HEK293 (cell line): Measurements from ENCODE around the gene RGSL1.

Source experiments
- CTCF ChIA-PET: fragments of 350-600 bp; formaldehyde crosslinking; extraction: SDS; loops from one replicate; lab custom pipeline; 2021; ENCODE audit warnings: antibody characterized with exemption; lab: Yijun Ruan, JAX
- POLR2A ChIA-PET: fragments of 300-600 bp; formaldehyde crosslinking; extraction: SDS; loops from one replicate; lab custom pipeline; 2020; ENCODE audit warnings: antibody characterized with exemption, inconsistent platforms; lab: Yijun Ruan, JAX
- H3K27ac ChIP-seq: fragments of 200-500 bp; sonication (Bioruptor generic); 2 replicates; pipeline ENCODE4 v1.5.1; 2014; ENCODE audit warnings: low read depth, low read length, control low read depth, inconsistent platforms; ENCODE audit errors: extremely low read depth
- H3K36me3 ChIP-seq, 2 experiments: fragments of 200-500 bp in 1 of 2; sonication (Bioruptor generic) in 1 of 2; 1 replicate in 1 of 2; 2 replicates in 1 of 2; pipeline ENCODE4 v1.5.1; 2014 to 2017; ENCODE audit warnings: inconsistent platforms in 2 of 2, low read length in 2 of 2; ENCODE audit not compliant: control insufficient read depth in 2 of 2, insufficient read depth in 1 of 2
- H3K4me1 ChIP-seq: fragments of 200-500 bp; sonication (Bioruptor generic); 2 replicates; pipeline ENCODE4 v1.5.1; 2014; ENCODE audit warnings: mild to moderate bottlenecking, low read length, inconsistent platforms; ENCODE audit not compliant: control insufficient read depth, insufficient read depth
- H3K4me3 ChIP-seq: 2 replicates; pipeline ENCODE4 v1.5.1; 2011; ENCODE audit warnings: low read depth, mild to moderate bottlenecking, control low read depth, low read length, moderate library complexity
- H3K9me3 ChIP-seq: fragments of 200-500 bp; sonication (Bioruptor generic); 2 replicates; pipeline ENCODE4 v1.5.1; 2014; ENCODE audit warnings: low read depth, low read length, inconsistent platforms; ENCODE audit not compliant: control insufficient read depth, insufficient read depth
- KLF10 ChIP-seq: fragments of 450-650 bp; IDR thresholded peaks from 2 replicates; pipeline ENCODE4 v1.5.1; 2018; ENCODE audit warnings: missing biosample characterization, mild to moderate bottlenecking, missing genetic modification characterization
- KLF17 ChIP-seq: fragments of 450-650 bp; formaldehyde crosslinking; IDR thresholded peaks from 2 replicates; pipeline ENCODE4 v1.5.1; 2016; ENCODE audit warnings: missing biosample characterization, missing genetic modification characterization
- PRDM10 ChIP-seq: fragments of 450-650 bp; formaldehyde crosslinking; IDR thresholded peaks from 2 replicates; pipeline ENCODE4 v1.5.1; 2016; ENCODE audit warnings: missing biosample characterization, missing genetic modification characterization
- PRDM6 ChIP-seq: fragments of 450-650 bp; formaldehyde crosslinking; IDR thresholded peaks from 2 replicates; pipeline ENCODE4 v1.5.1; 2017; ENCODE audit warnings: missing biosample characterization, missing genetic modification characterization
- ZBTB20 ChIP-seq: fragments of 450-650 bp; formaldehyde crosslinking; IDR thresholded peaks from 2 replicates; pipeline ENCODE4 v1.5.1; 2016; ENCODE audit warnings: missing biosample characterization, missing genetic modification characterization
- ZBTB21 ChIP-seq: fragments of 450-650 bp; formaldehyde crosslinking; IDR thresholded peaks from 2 replicates; pipeline ENCODE4 v1.5.1; 2017; ENCODE audit warnings: missing biosample characterization, missing genetic modification characterization
- ZBTB49 ChIP-seq: fragments of 450-650 bp; formaldehyde crosslinking; IDR thresholded peaks from 2 replicates; pipeline ENCODE4 v1.5.1; 2016; ENCODE audit warnings: missing biosample characterization, missing genetic modification characterization, low read depth
- ZEB2 ChIP-seq: fragments of 450-650 bp; formaldehyde crosslinking; IDR thresholded peaks from 2 replicates; pipeline ENCODE4 v1.5.1; 2016; ENCODE audit warnings: missing biosample characterization, missing genetic modification characterization
- ZFP37 ChIP-seq: fragments of 450-650 bp; formaldehyde crosslinking; IDR thresholded peaks from 2 replicates; pipeline ENCODE4 v1.5.1; 2016; ENCODE audit warnings: missing biosample characterization, missing genetic modification characterization
- ZNF138 ChIP-seq: fragments of 450-650 bp; formaldehyde crosslinking; IDR thresholded peaks from 2 replicates; pipeline ENCODE4 v1.5.1; 2016; ENCODE audit warnings: missing biosample characterization, missing genetic modification characterization, borderline replicate concordance
- ZNF221 ChIP-seq: fragments of 450-650 bp; formaldehyde crosslinking; IDR thresholded peaks from 2 replicates; pipeline ENCODE4 v1.5.1; 2017; ENCODE audit warnings: missing biosample characterization, missing genetic modification characterization, borderline replicate concordance
- ZNF324 ChIP-seq: fragments of 450-650 bp; formaldehyde crosslinking; IDR thresholded peaks from 2 replicates; pipeline ENCODE4 v1.5.1; 2016; ENCODE audit warnings: missing biosample characterization, missing genetic modification characterization
- ZNF341 ChIP-seq: fragments of 450-650 bp; formaldehyde crosslinking; IDR thresholded peaks from 2 replicates; pipeline ENCODE4; 2016; ENCODE audit warnings: low read depth, missing biosample characterization, missing genetic modification characterization
- ZNF423 ChIP-seq: fragments of 450-650 bp; formaldehyde crosslinking; IDR thresholded peaks from 2 replicates; pipeline ENCODE4 v1.5.1; 2016; ENCODE audit warnings: missing biosample characterization, missing genetic modification characterization
- ZNF558 ChIP-seq: fragments of 450-650 bp; formaldehyde crosslinking; IDR thresholded peaks from 2 replicates; pipeline ENCODE4 v1.5.1; 2016; ENCODE audit warnings: missing biosample characterization, missing genetic modification characterization
- ZNF768 ChIP-seq: fragments of 450-650 bp; formaldehyde crosslinking; IDR thresholded peaks from 2 replicates; pipeline ENCODE4 v1.5.1; 2018; ENCODE audit warnings: missing biosample characterization, mild to moderate bottlenecking, missing genetic modification characterization
- ZNF785 ChIP-seq: fragments of 450-650 bp; formaldehyde crosslinking; IDR thresholded peaks from 2 replicates; pipeline ENCODE4 v1.5.1; 2016; ENCODE audit warnings: missing biosample characterization, missing genetic modification characterization
- TF ChIP-seq, protein P1 (sequence below): fragments of 450-650 bp; formaldehyde crosslinking; IDR thresholded peaks from 2 replicates; pipeline ENCODE4 v1.5.1; 2016; ENCODE audit warnings: missing biosample characterization, missing genetic modification characterization

The RGSL1 gene

DNA sequence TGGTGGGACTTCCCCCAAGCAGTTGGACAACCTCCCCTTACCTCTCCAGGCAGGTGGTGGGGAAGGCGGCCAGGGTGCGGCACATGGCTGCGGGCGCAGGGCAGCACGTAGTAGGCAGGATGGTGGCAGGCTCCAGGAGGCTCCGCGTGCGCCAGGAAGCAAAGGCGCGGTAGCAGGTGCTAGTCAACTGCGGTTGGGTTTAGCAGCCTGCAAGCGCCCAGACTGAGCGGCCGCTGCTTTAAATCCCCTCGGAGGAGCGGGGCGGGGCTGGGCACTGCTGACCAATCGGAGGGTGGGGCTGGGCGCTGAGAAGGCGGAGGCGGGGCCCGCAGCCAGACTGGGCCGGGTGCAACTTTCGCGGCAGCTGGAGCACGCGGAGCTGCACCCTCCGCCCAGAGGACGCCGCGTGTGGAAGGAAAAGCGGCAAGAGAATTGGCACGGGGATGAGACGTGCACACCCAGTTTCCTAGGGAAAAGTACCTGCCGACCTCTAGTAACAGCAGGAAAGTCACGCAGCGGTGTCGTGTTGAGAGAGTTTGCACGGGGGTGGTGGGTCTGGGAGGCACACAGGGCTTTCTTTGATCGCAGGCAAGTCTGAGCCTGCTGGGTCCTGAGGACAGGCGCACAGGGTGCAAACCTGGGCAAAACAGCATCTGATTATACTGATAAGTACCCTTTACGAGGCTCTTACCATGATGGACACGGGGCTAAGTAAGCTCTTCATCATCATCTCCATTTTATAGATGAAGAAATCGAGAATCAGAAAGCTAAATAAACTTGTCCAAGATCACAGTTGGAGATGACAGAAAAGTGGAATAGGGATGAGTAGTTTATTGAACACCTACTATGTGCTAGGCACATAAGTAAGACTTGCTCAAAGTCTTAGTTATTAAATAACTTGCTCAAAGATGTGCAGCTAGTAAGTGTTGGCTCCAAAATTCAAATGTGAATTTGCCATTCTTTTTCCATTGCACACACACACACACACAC lies 154.5 kb downstream of the RGSL1 start, which contains the start of gene RGS16 (continued):
- peak; percentile 46; the same call in 1 of the 2 replicates for TF ChIP-seq ZNF423 (tag by site-specific recombination)
- TF ChIP-seq, protein P1, sequence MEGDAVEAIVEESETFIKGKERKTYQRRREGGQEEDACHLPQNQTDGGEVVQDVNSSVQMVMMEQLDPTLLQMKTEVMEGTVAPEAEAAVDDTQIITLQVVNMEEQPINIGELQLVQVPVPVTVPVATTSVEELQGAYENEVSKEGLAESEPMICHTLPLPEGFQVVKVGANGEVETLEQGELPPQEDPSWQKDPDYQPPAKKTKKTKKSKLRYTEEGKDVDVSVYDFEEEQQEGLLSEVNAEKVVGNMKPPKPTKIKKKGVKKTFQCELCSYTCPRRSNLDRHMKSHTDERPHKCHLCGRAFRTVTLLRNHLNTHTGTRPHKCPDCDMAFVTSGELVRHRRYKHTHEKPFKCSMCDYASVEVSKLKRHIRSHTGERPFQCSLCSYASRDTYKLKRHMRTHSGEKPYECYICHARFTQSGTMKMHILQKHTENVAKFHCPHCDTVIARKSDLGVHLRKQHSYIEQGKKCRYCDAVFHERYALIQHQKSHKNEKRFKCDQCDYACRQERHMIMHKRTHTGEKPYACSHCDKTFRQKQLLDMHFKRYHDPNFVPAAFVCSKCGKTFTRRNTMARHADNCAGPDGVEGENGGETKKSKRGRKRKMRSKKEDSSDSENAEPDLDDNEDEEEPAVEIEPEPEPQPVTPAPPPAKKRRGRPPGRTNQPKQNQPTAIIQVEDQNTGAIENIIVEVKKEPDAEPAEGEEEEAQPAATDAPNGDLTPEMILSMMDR = peak; percentile 82; the same call in 1 of the 2 replicates

DNA sequence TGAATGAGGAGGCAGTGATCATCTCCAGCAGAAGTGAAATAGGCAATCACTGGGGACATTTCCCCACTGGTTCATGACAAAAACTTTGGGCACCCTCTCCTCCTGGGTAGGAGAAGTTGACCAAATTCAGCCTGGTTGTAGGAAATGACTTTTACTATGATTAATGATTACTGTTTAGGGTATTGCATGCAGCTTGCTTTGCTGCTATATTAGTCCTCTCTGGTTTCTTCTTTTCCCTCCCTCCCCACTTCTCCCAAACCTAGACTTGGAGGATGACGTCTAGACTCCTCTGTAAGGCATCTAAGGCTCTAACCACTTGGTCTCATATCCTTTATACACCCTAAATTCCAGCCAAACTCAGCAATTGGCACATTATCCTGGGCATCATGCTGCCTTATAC lies 157.6 kb downstream of the RGSL1 start:
- CTCF ChIA-PET = interaction anchor here (0.6 to 15.6 kb wide), 5 partner anchors 11 to 1380 kb away, joined by 3 to 668 read pairs (median 8); partner anchors contain the start of gene NPL
- no peak overlapping the region for H3K27ac ChIP-seq
- H3K4me3 ChIP-seq = no peak overlapping the region
- H3K36me3 ChIP-seq = peaks cover 0 to 7% of the 10 kb centered on the region in 2 experiments; a peak in 1 of 3 replicates
- peaks cover 11% of the 10 kb centered on the region for H3K4me1 ChIP-seq
- H3K9me3 ChIP-seq = no peaks in the 10 kb centered on the region
- POLR2A ChIA-PET = no interaction called here
- TF ChIP-seq ZBTB20 (tag by site-specific recombination) (no peak), ZNF221 (tag by site-specific recombination) (no peak), ZNF785 (no peak), PRDM6 (tag by site-specific recombination) (no peak), ZBTB49 (tag by site-specific recombination) (no peak), ZBTB21 (tag by site-specific recombination) (no peak), ZNF324 (tag by site-specific recombination) (no peak), ZNF341 (no peak), KLF10 (no peak), ZEB2 (tag by site-specific recombination) (no peak), PRDM10 (tag by site-specific recombination) (no peak), ZNF138 (tag by site-specific recombination) (no peak), ZNF768 (tag by site-specific recombination) (no peak), ZNF558 (tag by site-specific recombination) (no peak), KLF17 (tag by site-specific recombination) (no peak), ZFP37 (tag by site-specific recombination) (no peak)
